GM12878 (cell line): Measurements from ENCODE around the gene SH3D19. TPM values are rescaled to one million over a fixed set of nuclear protein-coding genes. Genes with fewer than 3 reads are reported as not detected.

ENCODE experiments used
- ATAC-seq: fragments of 200-7000 bp; cut with Tn5 transposase; 3 replicates; pipeline ENCODE4 v1.9.1; 2020; ENCODE audit warnings: mild to moderate bottlenecking, moderate library complexity
- BruUV-seq: library from RNA; stranded (reverse); fragments of 400-500 nt; replicated peaks from 2 replicates; lab custom pipeline; 2021; lab: Mats Ljungman, UMichigan
- CTCF ChIA-PET: fragments of 300-600 bp; sonication (Branson Sonifier 250); formaldehyde crosslinking; extraction: SDS; loops from one replicate; lab custom pipeline; 2021; ENCODE audit warnings: inconsistent platforms; lab: Yijun Ruan, JAX
- POLR2A ChIA-PET: fragments of 350-600 bp; formaldehyde crosslinking; extraction: SDS; loops from one replicate; lab custom pipeline; 2021; ENCODE audit warnings: inconsistent platforms; lab: Charles Lee
- RAD21 ChIA-PET: fragments of 300-600 bp; sonication (Branson Sonifier 250); formaldehyde crosslinking; loops from one replicate; lab custom pipeline; 2023; ENCODE audit warnings: antibody characterized with exemption; ENCODE audit not compliant: unreplicated experiment; lab: Charles Lee
- SMC1A ChIA-PET: fragments of 300-600 bp; sonication (Branson Sonifier 250); formaldehyde crosslinking; loops from one replicate; lab custom pipeline; 2023; ENCODE audit not compliant: unreplicated experiment, uncharacterized antibody; lab: Charles Lee
- DNase-seq: peaks from one replicate; pipeline ENCODE4 v3.0.0-alpha.2; 2011; ENCODE audit warnings: low read depth, low spot score
- FAIRE-seq: peaks from 3 replicates; lab custom pipeline; 2011; peaks lifted over from hg19 to GRCh38; lab: Jason Lieb, UNC
- H2AFZ ChIP-seq: 2 replicates; pipeline ENCODE4 v1.6.0; 2011; ENCODE audit warnings: low read depth, low read length, control low read depth; ENCODE audit not compliant: control insufficient read depth
- H3K27ac ChIP-seq: 2 replicates; pipeline ENCODE4 v1.5.1; 2011; ENCODE audit warnings: control low read depth; ENCODE audit not compliant: control insufficient read depth, insufficient read depth
- H3K27me3 ChIP-seq, 2 experiments: replicated peaks in 1 of 2; 2 replicates each; pipeline versions ENCODE4 v1.6.0 to v1.6.1; 2011; ENCODE audit warnings: low read length in 1 of 2; ENCODE audit not compliant: control insufficient read depth in 2 of 2, insufficient read depth in 2 of 2
- H3K36me3 ChIP-seq, 2 experiments: 2 replicates each; pipeline ENCODE4 v1.5.1; 2011; ENCODE audit warnings: low read length in 1 of 2; ENCODE audit not compliant: control insufficient read depth in 2 of 2, insufficient read depth in 2 of 2
- H3K4me1 ChIP-seq: 2 replicates; pipeline ENCODE4 v1.6.1; 2011; ENCODE audit warnings: mild to moderate bottlenecking, low read length, moderate library complexity, mixed read lengths; ENCODE audit not compliant: control insufficient read depth, insufficient read depth
- H3K4me2 ChIP-seq: 2 replicates; pipeline ENCODE4 v1.6.0; 2011; ENCODE audit warnings: control low read depth; ENCODE audit not compliant: control insufficient read depth, insufficient read depth
- H3K4me3 ChIP-seq: fragments of 200-600 bp; sonication (generic); 2 replicates; pipeline ENCODE4 v1.5.1; 2016
- H3K79me2 ChIP-seq: 2 replicates; pipeline ENCODE4 v1.6.0; 2011; ENCODE audit warnings: low read length; ENCODE audit not compliant: control insufficient read depth, insufficient read depth
- H3K9ac ChIP-seq: 2 replicates; pipeline ENCODE4 v1.8.0; 2011; ENCODE audit warnings: low read length, control low read depth, mixed read lengths; ENCODE audit not compliant: control insufficient read depth, insufficient read depth
- H3K9me3 ChIP-seq: replicated peaks from 3 replicates; pipeline ENCODE4 v1.5.1; 2011; ENCODE audit warnings: mild to moderate bottlenecking, low read length; ENCODE audit not compliant: control insufficient read depth, insufficient read depth
- H4K20me1 ChIP-seq: 2 replicates; pipeline ENCODE4 v1.6.0; 2011; ENCODE audit not compliant: control insufficient read depth, insufficient read depth
- CEBPZ ChIP-seq: fragments of 150-350 bp; IDR thresholded peaks from 2 replicates; pipeline ENCODE4 v1.6.1; 2016; ENCODE audit warnings: low read depth, low read length
- HDAC6 ChIP-seq: fragments of 200-600 bp; sonication (generic); IDR thresholded peaks from one replicate; pipeline ENCODE4 v1.8.0; 2017; ENCODE audit warnings: antibody characterized with exemption; ENCODE audit not compliant: unreplicated experiment
- KLF5 ChIP-seq: fragments of 450-650 bp; IDR thresholded peaks from 2 replicates; pipeline ENCODE4 v1.6.1; 2014; ENCODE audit warnings: mild to moderate bottlenecking; ENCODE audit not compliant: partially characterized antibody
- NFYB ChIP-seq: IDR thresholded peaks from 2 replicates; pipeline ENCODE4 v1.6.1; 2011; ENCODE audit warnings: low read depth, mild to moderate bottlenecking, low read length, improper control_type of control experiment, moderate library complexity; ENCODE audit not compliant: insufficient read depth
- POLR2AphosphoS2 ChIP-seq: IDR thresholded peaks from 2 replicates; pipeline ENCODE4 v1.6.1; 2011; ENCODE audit warnings: low read depth, mild to moderate bottlenecking, low read length, improper control_type of control experiment, moderate library complexity
- RAD51 ChIP-seq: fragments of 450-650 bp; IDR thresholded peaks from 2 replicates; pipeline ENCODE4 v1.6.1; 2016; ENCODE audit warnings: moderate library complexity, mild to moderate bottlenecking, inconsistent platforms
- SMARCA5 ChIP-seq: fragments of 450-650 bp; IDR thresholded peaks from 2 replicates; pipeline ENCODE4 v1.6.1; 2017; ENCODE audit warnings: mild to moderate bottlenecking
- TCF3 ChIP-seq: IDR thresholded peaks from 2 replicates; pipeline ENCODE4 v1.6.1; 2012; ENCODE audit warnings: low read depth, mild to moderate bottlenecking, low read length, borderline replicate concordance; ENCODE audit not compliant: insufficient read depth
- WRNIP1 ChIP-seq: IDR thresholded peaks from 2 replicates; pipeline ENCODE4 v1.6.1; 2011; ENCODE audit warnings: low read depth, low read length, improper control_type of control experiment, borderline replicate concordance
- WGBS: methylation state at CpG from one replicate; pipeline ENCODE4 v1.1.6; 2016; ENCODE audit warnings: low lambda C conversion rate; ENCODE audit not compliant: insufficient replicate concordance, insufficient coverage; ENCODE audit errors: missing lambda C conversion rate; 5-methylcytosine and 5-hydroxymethylcytosine counted together
- in situ Hi-C: fragments of 300-500 bp; cut with MboI; formaldehyde crosslinking; loops from 9 replicates; pipeline ENCODE4 v1.14.3; 2018; ENCODE audit warnings: mixed read lengths
- intact Hi-C: fragments of 100-400 bp; cut with micrococcal nuclease; formaldehyde crosslinking; loops from one replicate; pipeline ENCODE4 v1.14.2; 2022; ENCODE audit not compliant: unreplicated experiment
- polyA plus RNA-seq, 11 experiments: library from polyadenylated mRNA; depleted of rRNA in 4 of 11; unstranded in 6 of 11; stranded (reverse) in 5 of 11; fragments of >200 nt; fragmentation: Nextera tagmentation in 4 of 11; fragmentation: Illumina TruSeq in 1 of 11; extraction: Ambion mirVana in 4 of 11; extraction: Trizol in 1 of 11; gene quantifications; 1 replicate in 1 of 11; 2 replicates in 10 of 11; pipeline versions ENCODE4 v1.2.1 to v1.2.3, GENCODE V29; 2011 to 2016; ENCODE audit warnings: inconsistent platforms in 2 of 11, missing spikeins in 2 of 11, low read depth in 1 of 11
- total RNA-seq, 4 experiments: library from RNA; depleted of rRNA in 3 of 4; stranded (reverse); fragments of >200 nt in 3 of 4; fragmentation: Illumina TruSeq in 1 of 4; extraction: Trizol in 1 of 4; gene quantifications; 2 replicates each; pipeline versions ENCODE4 v1.2.1 to v1.2.3, GENCODE V29; 2013 to 2021

The SH3D19 gene
- total and polyA plus RNA-seq, 10 of the 15 experiments (the other 5 are each of a cell fraction or from before 2014, with no cell fraction given) = 0.03 to 6.9 (median 0.33) TPM; not detected in 3

DNA sequence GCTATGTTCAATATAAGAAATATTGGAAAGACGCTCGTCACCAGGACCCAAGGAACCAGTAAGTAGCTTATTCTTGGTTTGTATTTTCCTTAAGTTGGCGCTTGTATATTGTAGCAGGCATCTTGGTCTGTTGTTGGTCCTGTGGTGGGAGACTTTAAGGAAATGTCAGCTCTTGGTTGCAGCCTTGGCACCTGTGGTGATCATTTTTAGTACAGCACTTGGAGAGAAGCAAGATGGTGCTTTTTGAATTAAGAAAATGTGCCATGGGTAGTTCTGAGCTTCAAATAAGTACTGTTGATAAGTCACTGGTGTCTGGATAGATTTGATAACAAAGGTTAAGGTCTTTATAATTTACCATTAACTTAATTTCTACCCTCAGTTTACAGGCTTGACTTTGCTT is 224.9 kb downstream of the SH3D19 start (continued):
- TF ChIP-seq CEBPZ (no peak), NFYB (no peak), RAD51 (no peak), TCF3 (no peak), KLF5 (no peak), POLR2AphosphoS2 (no peak)
- TF ChIP-seq, all 136 proteins: peak for 0

GRCh38 chr4:151099976-151100417 is 225.4 kb downstream of the SH3D19 start:
- TF ChIP-seq WRNIP1 = peak; percentile 96
- peak; percentile 25 for TF ChIP-seq HDAC6
- no peak for TF ChIP-seq SMARCA5
- peak overlapping the region; percentile 95 for H3K9ac ChIP-seq
- peaks cover 6% of the 10 kb centered on the region for H4K20me1 ChIP-seq
- H3K27ac ChIP-seq = peak overlapping the region; percentile 74
- ChIA-PET RAD21 (interaction anchor here (0.5 to 2.6 kb wide), 8 partner anchors 14 to 811 kb away, joined by 3 to 13 read pairs (median 3); no protein-coding TSS in a partner anchor), SMC1A (interaction anchor here (0.7 to 1.7 kb wide), 9 partner anchors 22 to 233 kb away, joined by 3 to 8 read pairs (median 3); partner anchors contain the start of gene LRBA), CTCF (interaction anchor here (1.0 to 1.7 kb wide), 5 partner anchors 17 to 139 kb away, joined by 3 to 10 read pairs (median 4); partner anchors contain the start of gene LRBA), POLR2A (interaction anchor here (0.5 to 3.2 kb wide), 7 partner anchors 17 to 803 kb away, joined by 3 to 17 read pairs (median 4); partner anchors contain the start of gene LRBA)
- DNase-seq = no peak
- peak overlapping the region; percentile 83 for H3K4me2 ChIP-seq
- ATAC-seq = peak; percentile 18
- TSS peak; percentile 61 for BruUV-seq
- H3K27me3 ChIP-seq = no peaks in the 10 kb centered on the region
- WGBS = 3% methylated on average over 13 of the region's 13 CpGs
- no peak overlapping the region for H2AFZ ChIP-seq
- intact Hi-C loops = loop anchor here (1.0 to 5.0 kb wide), 3 partner anchors 48 to 85 kb away; partner anchors contain the start of gene LRBA
- peaks cover 43% of the 10 kb centered on the region for H3K79me2 ChIP-seq
- no peaks in the 10 kb centered on the region for H3K9me3 ChIP-seq
- peaks cover 3 to 28% of the 10 kb centered on the region in 2 experiments for H3K36me3 ChIP-seq
- FAIRE-seq = no peak
- peak overlapping the region; percentile 98 for H3K4me3 ChIP-seq
- in situ Hi-C loops = loop anchor here (25.0 kb wide), 1 partner anchor 1687 kb away; the partner anchor contains the start of genes ARFIP1 and TIGD4
- peaks cover 23% of the 10 kb centered on the region for H3K4me1 ChIP-seq
